ENCODE measurements around the gene CRACR2A. TPM values are rescaled to one million over a fixed set of nuclear protein-coding genes. Genes with fewer than 3 reads are reported as not detected.

CRACR2A gene
- total and polyA plus RNA-seq, 2 of the 13 experiments (the other 11 are each of a cell fraction or from before 2014, with no cell fraction given) = 0.09 to 0.20 TPM

GRCh38 chr12:3658327-3659163 lies 94.4 kb downstream of the CRACR2A start (continued):
- TF ChIP-seq CTCF (CRISPR knock-in tag; IDR thresholded peaks at IDR 0.05) = peak; percentile 59
- TF ChIP-seq NKX3-1 (CRISPR knock-in tag; IDR thresholded peaks at IDR 0.05) = no peak
- no peak for TF ChIP-seq NRL (CRISPR knock-in tag; IDR thresholded peaks at IDR 0.05; ENCODE audit: borderline replicate concordance)
- TF ChIP-seq ZSCAN22 (CRISPR knock-in tag; IDR thresholded peaks at IDR 0.05) = no peak
- no peak for TF ChIP-seq TGIF2 (CRISPR knock-in tag; IDR thresholded peaks at IDR 0.05)
- TF ChIP-seq MTA3 (CRISPR knock-in tag; IDR thresholded peaks at IDR 0.05) = no peak
- no peak for TF ChIP-seq NPAS2 (CRISPR knock-in tag; IDR thresholded peaks at IDR 0.05; ENCODE audit: borderline replicate concordance)
- TF ChIP-seq, protein P1, sequence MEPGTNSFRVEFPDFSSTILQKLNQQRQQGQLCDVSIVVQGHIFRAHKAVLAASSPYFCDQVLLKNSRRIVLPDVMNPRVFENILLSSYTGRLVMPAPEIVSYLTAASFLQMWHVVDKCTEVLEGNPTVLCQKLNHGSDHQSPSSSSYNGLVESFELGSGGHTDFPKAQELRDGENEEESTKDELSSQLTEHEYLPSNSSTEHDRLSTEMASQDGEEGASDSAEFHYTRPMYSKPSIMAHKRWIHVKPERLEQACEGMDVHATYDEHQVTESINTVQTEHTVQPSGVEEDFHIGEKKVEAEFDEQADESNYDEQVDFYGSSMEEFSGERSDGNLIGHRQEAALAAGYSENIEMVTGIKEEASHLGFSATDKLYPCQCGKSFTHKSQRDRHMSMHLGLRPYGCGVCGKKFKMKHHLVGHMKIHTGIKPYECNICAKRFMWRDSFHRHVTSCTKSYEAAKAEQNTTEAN (CRISPR knock-in tag; conservative IDR thresholded peaks at IDR 0.05) = no peak

DNA sequence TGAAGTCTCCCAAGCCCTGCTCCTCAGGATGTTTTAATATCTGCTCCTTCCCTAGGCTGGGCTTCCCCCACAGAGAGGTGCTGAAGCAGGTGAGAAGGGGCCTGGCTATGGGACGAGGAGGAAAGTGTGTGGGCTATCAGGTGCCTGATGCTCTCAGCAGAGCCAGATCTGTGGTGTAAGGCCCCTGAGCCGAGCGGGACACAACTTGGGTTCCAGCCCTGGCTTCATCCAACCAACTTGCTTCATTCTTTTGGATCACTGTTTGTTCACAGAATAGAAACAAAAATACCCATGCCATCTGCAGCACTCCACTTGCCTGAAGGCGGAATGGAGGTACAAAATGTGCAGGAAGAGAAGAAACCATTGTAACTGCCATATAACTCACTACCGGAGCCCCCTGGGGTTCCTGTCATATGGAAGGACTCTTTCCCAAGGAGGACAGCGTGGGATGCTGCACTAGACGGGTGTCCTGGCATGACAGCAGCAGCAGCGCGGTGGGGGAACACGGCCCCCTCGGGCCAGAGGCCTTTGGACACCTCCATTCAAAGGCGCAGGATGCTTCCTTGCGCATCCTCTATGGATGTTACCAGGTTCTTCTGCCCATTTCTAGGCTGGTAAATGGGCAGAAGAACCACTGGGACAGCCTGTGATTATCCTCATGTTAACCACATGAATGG lies 95.8 kb downstream of the CRACR2A start:
- in situ Hi-C loops (cut with HindIII; ENCODE audit: extremely low pct_ligation_motif_present, low pct_unique_long_range_greater_than_20kb) = loop anchor here (5.0 to 10.0 kb wide), 2 partner anchors 120 to 148 kb away; no protein-coding TSS in a partner anchor
- H3K4me3 ChIP-seq (replicated peaks in 1 of 3; ENCODE audit: insufficient read depth in 1 of 3, low read depth in 2 of 3, low read length in 3 of 3) = no peak overlapping the region
- 29% methylated on average over 9 of the region's 13 CpGs for WGBS (ENCODE audit: low lambda C conversion rate)
- no peaks in the 10 kb centered on the region for H3K79me2 ChIP-seq (ENCODE audit: insufficient read depth, low read length)
- ATAC-seq (no peak), DNase-seq (ENCODE audit: low spot score) (no peak), FAIRE-seq (no peak)
- H2AFZ ChIP-seq (ENCODE audit: low read length) = no peak overlapping the region
- no peaks in the 10 kb centered on the region for H3K36me3 ChIP-seq (replicated peaks in 1 of 2; ENCODE audit: control insufficient read depth in 1 of 2, insufficient read depth in 2 of 2, low read length in 2 of 2)
- TF ChIP-seq FOXP4 (CRISPR knock-in tag; IDR thresholded peaks at IDR 0.05) = no peak
- no peak for TF ChIP-seq ARNTL (CRISPR knock-in tag; IDR thresholded peaks at IDR 0.05)
- intact Hi-C loops (cut with micrococcal nuclease; ENCODE audit: unreplicated experiment) = no loop called here
- H3K4me1 ChIP-seq (ENCODE audit: insufficient read depth, low read length) = no peaks in the 10 kb centered on the region
- POLR2A ChIA-PET = no interaction called here
- H3K9ac ChIP-seq (ENCODE audit: insufficient read depth, low read depth, low read length) = no peak overlapping the region
- H3K27ac ChIP-seq (ENCODE audit: extremely low read length, insufficient read depth, low read length) = no peak overlapping the region
- H4K20me1 ChIP-seq (ENCODE audit: insufficient read depth, low read length) = no peaks in the 10 kb centered on the region
- no peak overlapping the region for H3K4me2 ChIP-seq (ENCODE audit: low read depth, low read length)
- H3K27me3 ChIP-seq (ENCODE audit: control insufficient read depth in 1 of 2, insufficient read depth in 2 of 2, low read length in 2 of 2) = peaks cover 0 to 5% of the 10 kb centered on the region in 2 experiments; a peak in 2 of 5 replicates
- H3K9me3 ChIP-seq (ENCODE audit: low read length) = no peaks in the 10 kb centered on the region
- BruUV-seq (replicated peaks) = no TSS peak
- CTCF ChIA-PET (ENCODE audit: low intra/inter-chr PET ratio, low total read pairs) = no interaction called here

Data from HepG2 (cell line).